ENCODE data around the gene OR10D3.

OR10D3 gene

DNA sequence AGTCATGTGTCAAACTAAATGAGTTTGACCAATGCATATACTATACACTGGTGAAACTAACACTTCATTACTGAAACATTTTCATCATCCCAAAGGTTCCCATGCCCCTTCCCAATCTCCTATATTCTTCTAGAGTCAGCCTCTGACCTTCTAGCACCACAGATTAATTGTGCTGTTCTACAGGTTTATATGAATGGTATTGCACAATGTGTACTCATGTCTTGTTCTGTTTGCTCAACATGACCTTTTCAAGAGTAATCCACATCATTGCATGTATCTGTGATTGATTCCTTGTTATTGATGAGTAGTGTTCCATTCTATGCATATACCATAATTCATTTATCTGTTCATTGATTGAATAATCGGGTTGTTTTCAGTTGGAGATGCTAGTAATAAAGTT is 50.2 kb downstream of the OR10D3 start:
- DNase-seq (ENCODE audit: low spot score): no peak
- TF ChIP-seq, protein P1, sequence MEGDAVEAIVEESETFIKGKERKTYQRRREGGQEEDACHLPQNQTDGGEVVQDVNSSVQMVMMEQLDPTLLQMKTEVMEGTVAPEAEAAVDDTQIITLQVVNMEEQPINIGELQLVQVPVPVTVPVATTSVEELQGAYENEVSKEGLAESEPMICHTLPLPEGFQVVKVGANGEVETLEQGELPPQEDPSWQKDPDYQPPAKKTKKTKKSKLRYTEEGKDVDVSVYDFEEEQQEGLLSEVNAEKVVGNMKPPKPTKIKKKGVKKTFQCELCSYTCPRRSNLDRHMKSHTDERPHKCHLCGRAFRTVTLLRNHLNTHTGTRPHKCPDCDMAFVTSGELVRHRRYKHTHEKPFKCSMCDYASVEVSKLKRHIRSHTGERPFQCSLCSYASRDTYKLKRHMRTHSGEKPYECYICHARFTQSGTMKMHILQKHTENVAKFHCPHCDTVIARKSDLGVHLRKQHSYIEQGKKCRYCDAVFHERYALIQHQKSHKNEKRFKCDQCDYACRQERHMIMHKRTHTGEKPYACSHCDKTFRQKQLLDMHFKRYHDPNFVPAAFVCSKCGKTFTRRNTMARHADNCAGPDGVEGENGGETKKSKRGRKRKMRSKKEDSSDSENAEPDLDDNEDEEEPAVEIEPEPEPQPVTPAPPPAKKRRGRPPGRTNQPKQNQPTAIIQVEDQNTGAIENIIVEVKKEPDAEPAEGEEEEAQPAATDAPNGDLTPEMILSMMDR (IDR thresholded peaks at IDR 0.05; ENCODE audit: extremely low read depth, missing control alignments): no peak

Measured in GM20000 (cell line).